NCI-H82 treated with DMSO at 0.1 percent for 48 hours (cell line): Measurements from ENCODE around the gene CREB1.

Source experiments
- DNase-seq: peaks from one replicate; lab custom pipeline; 2025; ENCODE audit not compliant: unreplicated experiment; lab: John Stamatoyannopoulos, UW

CREB1 gene

DNA sequence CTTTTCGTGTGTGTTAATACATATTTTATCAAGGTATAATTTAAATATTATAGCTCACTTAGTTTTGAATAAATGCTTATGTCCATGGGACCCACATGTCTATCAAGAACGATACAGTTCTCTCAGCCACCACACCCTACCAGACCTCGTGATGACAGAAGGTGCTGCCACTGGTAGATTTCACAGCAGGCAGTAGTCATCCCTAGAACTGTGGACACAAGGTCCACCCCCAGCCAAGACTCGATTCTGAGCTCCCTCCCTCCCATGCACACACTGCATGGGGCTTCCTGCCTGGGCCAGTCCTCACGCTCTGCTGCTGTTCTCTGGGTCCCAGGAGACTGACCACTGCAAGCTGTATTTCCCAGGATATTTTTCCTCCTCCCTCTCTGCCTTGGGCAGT, 26.5 kb upstream of the CREB1 start:
- no peak for DNase-seq

DNA sequence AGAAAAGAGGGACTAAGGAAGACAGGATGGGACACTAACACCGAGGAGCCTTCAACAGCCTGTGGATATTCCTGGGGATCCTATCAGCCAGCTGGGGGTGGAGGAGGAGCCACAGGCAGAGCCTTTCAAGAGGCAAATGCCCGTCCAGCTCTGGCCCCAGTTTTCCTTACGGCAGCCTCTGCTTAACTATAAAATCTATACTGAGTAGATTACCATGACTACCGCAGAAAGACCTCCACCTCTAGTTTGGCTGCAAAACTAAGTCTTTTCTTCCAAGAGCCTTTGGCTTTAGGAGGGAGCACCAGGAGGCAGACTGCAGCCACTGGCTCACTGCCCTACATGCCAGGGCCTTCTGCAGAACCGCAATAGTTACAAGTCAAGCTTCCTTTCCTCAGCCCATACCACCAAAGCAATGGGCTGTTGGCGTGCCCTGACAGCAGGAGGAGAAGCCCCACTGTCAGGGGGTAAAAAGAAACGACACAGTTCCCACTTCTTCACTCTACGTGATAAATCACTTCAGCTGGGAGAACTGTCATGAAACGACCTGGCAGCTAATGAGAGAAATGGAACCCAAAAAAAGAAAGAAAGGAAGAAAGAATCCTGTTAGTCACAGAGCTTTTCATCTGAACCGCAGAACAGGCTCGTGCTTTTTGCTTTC, 25.1 kb upstream of the CREB1 start:
- DNase-seq, result peak; percentile 62

DNA sequence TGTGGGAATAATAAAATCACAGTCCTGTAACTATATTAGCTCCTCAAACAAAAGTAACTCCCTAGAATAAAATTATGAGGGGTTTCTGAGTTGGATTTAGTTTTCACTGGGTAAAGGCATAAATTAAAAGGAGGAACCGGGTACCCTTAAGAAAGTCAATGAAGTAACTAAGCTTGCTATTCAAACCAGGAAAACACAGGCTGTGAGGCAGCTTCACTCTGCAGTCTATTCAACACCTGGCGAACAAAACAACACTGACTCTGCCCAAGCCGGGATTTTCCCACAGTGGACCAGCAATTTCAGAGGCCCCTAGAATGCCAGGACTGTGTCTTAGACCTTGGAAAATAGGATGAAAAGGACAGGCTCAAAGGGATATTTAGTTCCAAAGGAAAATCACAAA, 24.6 kb upstream of the CREB1 start:
- no peak for DNase-seq

DNA sequence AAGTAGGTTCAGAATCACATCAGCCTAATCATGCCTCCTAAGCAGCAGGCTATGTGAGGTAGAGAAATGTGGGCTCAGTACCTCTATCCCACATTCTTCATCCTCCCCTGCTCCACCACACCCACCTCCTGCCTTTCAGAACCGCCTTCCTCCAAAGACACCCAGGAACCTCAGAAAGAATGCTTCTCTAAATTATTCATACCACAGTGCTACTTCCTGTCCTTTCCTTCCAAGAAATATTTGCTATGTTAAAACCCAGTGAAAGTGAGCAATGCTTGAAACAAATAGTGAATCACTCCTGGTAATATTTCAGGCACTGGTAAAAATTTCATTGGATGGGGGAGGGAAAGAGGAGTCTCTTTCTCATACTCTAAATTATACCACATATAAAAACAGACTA, 24.0 kb upstream of the CREB1 start:
- DNase-seq, result no peak

DNA sequence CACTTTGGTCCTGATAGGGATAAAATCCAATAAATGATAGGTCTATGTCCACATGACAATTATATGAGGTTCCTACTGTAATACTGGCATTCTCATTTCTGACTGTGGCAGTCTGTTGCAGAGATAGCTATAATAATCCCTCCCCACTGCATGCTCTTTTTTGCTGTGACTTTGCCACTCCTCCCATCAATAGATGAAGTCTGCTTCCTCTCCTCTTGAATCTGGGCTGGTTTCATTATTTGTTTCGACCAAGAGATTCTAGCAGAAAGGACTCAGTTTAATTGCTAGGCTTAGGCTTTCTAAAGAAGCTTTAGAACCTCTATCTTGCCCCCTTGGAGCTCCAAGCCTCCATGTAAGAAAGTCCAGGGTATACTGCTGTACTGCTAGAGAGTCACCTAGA, 23.3 kb upstream of the CREB1 start:
- DNase-seq, result no peak

DNA sequence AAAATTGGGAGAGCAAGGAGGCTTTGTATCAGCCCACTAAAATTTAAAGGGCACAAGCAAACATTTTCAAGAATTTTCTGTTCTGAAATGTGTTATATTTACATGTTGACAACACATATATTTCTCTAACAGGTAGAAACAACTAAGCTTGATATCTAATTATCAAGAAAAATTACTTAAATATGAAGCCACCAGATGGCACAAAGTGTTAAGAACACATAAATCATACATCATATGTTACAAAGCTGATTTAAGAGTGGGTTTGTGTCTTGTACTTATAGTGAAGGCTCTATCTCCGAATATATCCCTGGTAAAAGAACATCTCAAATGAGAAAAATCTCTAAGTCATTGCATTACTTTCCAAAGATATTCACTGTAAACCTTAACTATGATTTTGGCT, 19.6 kb upstream of the CREB1 start:
- DNase-seq, result no peak

DNA sequence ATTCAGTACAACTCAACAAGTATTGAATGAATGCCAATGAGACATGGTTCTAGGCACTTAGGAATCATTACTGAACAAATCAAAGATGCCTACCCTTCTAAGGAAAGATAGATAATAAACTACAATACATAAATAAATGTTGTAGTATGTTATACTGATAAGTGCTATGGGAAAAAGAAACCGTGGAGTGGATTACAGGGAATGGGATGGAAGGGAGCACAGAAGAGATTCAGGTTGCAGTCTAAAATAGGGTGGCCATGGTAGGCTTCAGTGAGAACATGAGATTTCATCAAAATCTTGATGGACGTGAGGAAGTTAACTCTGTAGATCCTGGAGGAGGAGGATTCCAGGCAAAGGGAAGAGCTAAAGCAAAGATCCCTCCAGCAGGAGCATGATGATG, 17.9 kb upstream of the CREB1 start:
- no peak for DNase-seq

DNA sequence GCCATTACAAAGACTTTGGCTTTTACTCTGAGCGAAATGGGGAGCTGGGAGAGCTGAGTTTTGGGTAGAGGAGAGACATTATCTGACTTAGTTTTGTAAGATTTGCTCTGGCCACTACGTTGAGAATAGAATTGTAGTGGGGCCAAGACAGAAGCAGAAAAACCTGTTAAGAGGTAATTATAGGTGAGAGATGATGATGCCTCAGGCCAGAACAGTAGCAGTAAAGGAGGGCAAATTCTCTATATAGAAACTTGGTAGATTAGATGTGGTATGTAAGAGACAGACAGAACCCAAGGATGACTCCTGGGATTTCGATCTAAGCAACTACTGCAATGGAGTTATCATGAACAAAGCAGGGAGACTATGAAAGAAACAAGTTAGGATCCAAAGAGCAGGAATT, 17.4 kb upstream of the CREB1 start:
- DNase-seq, result no peak

DNA sequence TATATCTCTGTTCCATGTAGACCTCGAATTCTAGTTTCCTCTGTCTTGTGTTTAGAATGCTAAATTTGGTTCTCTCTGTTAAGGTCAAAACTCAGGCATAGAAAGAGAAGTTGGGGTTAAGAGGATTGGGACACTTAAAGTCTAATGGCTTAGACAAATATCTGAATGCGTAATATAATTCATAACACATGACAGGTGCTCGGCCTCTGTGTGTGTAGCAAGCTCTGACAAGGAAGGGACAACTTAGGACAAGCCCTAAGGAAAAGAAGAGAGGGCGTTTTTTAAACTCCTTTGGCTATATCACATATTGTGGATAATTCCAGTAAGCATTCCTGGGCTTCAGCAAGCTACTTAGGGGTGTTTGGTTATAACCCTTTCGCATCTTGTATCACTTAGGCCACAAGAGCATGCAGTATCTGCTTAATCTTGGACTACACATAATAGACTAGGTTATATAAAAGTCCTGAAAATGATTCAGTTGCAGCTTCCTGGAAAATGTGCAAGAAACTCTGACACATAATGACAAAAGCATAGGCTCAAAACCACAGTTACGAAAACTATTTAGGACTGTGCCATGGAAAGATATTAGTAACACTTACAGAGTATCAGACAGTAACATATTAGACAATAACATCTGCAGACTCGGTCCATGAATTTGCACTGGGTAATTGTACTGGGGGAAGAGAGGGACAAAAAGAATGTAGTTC, 16.1 kb upstream of the CREB1 start:
- peak; percentile 26 for DNase-seq

DNA sequence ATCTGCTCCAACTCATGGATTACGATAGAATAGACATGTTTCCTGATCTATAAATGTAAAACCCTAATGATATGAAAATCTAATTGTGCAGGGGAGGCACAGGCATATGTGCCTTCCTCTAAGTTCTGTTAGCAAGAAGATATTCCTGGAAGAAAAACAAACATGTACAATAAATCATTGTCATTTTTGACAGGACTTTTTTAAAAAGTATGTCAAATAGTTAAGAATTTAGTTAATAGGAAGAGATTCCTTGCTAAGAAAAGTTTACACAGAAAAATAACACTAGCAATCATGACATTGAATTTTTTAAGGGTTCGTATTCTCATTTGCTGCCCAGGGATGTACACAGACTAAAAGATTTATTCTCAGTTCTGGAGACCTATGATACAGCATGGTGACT, 15.3 kb upstream of the CREB1 start:
- no peak for DNase-seq

DNA sequence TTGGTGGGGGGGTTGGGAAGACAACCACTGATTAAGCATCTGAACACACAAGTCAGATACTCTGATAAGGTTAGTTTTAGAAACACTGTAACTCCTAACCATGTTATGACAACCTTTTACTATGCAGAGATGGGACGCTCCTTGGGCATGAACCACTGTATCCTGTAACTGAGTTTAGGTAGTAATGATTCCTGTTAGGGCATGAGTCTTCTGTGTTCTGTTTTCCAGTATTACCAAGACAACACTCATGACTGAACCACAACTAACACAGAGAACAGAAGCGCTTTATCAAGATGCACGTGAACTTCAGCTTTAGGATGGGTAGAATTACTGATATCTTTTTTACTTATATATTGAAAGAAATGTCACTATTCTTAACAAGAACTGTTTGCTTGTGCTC, 14.1 kb upstream of the CREB1 start:
- no peak for DNase-seq

DNA sequence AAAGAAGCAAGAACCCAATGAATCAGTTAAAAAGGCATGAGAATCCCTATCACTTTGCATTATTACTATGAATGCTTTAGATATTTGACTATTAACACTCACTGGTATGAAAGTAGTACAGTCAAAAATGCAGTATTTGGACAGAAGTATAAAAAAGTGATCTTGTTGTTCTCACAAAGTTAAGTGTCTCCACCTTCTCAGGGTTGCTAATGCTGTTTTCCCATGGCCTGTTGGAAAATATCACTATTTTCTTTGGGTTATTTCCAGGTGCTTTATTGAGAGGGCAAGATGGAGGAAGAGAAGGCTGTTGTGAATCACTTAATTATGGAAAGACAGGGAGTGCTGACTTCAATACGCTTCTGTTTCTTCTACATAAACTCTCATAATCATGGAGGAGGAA, 13.6 kb upstream of the CREB1 start:
- no peak for DNase-seq

DNA sequence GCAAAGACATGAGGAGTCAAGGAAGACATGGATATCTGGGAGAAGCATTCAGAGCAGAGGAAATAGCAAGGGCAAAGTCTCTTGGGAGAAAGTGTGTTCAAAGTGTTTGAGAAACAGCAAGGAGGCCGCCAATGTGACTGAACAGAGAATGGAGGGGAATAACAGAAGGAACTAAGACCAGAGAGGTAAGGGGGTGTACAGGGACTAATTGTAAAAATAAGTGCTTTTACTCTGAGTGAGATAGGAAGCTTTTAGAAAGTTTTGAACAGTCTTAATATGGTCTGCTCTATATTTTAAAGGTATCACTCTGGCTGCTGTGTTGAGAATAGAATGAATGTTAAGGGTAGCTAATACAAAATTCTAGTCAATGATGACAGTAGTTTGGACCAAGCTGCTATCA, 6.8 kb upstream of the CREB1 start:
- DNase-seq, result no peak

DNA sequence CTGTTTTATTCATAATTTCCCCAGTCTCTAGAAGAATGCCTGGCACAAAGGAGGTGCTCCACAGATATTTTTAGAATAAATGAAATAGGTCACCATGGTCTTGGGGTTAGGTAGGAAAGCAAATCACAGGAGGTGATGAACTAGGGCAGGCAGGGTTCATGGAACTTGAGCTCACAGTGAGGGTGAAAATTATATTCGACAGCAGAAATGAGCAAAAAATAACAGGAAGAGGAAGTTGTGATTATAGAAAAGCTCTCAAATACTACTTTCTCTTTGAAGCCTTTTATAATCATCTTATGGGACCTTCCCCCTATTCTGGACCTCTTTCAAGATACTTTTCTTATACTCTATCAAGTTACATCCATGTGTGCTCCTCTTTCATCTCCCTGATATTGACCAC, 4.5 kb upstream of the CREB1 start:
- DNase-seq, result no peak

DNA sequence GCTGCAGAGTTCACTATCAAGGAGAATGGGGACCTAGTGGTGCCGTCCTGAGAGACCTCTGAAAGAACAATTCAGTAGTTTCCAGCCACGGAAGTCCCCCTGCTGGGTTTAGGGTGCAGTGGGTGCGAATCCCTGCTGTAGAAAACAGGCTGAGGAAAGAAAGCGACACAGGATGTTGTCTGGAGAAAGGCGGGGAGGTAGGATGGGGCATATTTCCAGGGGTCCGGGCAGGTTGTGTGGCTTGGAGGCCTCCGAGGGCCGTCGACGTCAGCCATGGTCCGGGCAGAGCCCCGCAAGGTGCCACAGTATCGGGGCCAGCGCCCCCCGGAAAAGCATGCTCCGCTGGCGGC, 807 bp upstream of the CREB1 start:
- no peak for DNase-seq

DNA sequence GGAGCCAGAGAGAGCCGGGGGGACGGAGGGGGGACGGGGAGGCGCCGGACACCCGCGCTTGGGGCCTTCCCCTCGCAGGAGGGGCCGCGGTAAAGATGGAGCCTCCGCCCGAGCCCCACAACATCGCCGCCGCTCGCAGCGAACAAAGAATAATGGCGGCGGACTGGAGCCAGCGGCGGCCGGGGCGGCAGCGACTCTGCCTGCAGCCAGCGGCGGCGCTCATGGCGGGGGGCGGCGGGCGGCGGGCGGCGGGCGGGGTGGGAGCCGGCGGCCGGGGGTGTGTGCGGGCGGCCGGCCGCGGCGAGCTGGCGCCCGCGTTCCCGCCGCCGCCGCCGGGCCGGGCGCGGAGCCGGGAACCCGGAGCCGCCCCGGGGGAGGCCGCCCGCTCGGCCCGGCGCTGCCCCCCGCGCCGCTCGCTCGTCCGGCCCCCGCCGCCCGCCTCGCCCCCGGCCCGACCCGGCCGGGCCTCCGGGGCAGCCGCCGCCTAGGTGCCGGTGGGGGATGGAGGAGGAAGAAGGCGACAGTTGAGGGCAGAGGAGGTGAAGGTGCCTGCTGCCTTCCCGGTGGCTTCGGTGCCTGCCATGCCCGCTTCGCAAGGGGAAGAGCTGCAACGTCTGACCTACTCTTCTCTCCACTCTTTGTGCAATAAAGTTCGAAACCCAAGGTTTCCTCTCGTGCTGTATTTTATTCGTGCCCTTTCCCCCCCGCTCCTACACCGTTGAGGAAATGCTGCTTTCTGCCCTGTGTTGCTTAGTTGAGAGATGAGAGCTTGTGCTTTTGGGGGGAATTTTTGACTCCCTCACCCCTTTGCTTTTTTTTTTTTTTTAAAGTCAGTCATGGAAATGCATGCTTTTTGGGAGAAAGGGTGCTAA, 634 bp downstream of the CREB1 start:
- no peak for DNase-seq

DNA sequence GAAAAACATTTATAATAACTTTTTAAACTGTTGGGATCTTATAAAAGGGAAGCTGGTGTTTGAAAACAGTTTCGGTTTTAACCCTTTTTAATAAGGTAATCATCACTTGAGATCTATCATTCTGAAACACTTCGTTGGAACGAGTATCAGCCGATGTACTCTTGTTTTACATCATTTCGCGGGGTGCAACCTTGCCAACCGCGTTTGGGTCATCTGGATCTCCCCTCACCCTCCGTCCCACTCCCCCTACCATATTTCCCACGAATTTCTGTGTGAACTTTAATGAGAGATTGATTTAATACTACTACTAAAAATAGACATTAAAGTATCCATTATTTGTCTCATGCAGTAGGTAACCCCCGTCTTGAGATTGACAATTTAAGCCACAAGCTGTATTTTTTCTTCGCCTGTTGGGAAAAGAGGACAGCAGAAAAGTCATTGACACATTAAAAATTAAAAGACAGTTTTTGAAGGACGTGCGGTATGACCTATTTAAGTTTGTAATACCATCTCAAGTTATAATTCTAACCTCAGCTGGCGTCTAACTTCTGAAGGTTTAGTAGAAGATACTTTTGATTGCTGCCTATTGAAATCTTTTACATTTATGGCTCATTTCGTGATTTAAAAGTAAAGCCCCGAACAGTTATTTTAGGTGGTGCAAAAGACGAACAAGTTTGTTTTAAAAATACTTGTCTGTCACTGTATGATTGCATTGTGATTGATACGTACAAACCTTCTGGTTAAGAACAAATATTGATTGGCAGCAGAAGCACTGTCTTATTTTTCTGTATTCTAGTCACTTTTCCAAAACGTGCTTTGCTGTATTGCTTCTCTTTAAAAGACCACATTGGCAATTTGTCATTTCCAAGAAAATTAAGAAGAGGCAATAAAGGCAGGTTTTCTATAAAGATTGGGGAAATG, 1.5 kb downstream of the CREB1 start:
- DNase-seq, result no peak

DNA sequence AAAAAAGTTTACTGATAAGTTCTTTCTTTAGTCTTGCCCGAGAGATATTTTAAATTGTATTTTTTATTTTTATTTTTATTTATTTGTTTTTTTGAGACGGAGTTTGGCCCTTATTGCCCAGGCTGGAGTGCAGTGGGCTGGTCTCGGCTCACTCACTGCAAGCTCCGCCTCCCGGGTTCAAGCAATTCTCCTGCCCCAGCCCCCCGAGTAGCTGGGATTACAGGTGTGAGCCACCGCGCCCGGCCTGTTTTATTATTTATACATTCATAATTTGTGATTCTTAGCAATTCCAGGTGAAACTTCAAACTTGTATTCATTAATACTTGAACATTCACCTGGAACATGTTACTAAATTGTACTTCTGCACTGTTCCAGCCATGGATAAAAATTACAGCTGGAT, 2.9 kb downstream of the CREB1 start:
- no peak for DNase-seq

DNA sequence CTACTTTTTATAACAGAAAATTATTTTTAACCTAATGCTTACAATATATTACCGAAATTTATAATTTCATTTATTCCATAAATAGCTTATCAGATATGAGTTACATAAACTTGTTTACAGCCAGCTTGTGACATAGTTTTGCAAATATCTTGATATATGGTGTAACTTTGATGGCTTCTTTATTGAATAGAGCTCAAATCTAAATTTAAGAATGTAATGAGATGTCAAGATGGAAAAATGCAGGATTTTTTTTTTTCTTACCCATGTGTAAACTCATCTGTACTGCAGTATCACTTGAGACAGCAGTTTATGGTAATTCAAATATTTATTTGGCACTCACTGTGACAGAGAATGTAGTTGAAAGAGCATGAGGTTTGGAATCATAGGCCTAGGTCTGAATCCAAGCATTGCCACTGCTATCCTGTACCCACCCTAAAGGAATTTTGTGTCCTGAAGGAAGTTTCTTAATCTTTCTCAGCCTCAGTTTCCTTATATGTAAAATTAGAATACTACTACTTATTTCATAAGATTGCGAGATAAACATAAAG, 3.8 kb downstream of the CREB1 start:
- DNase-seq, result no peak

DNA sequence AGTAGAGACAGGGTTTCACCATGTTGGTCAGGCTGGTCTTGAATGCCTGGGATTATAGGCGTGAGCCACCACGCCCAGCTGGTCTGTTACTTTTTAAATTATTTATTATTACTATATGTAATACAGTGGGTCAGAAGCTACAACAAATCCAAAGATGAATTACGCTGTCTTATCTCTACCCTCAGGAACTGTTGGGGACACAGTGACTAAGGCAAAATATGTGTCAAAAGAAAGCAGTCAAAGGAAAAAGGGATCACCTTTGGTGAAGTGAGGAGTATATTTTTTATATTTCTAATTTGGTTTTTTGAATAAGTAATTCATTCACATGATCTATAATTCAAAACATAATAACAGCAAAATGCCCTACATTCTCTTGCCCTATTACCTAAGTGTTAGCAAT, 4.7 kb downstream of the CREB1 start:
- no peak for DNase-seq

DNA sequence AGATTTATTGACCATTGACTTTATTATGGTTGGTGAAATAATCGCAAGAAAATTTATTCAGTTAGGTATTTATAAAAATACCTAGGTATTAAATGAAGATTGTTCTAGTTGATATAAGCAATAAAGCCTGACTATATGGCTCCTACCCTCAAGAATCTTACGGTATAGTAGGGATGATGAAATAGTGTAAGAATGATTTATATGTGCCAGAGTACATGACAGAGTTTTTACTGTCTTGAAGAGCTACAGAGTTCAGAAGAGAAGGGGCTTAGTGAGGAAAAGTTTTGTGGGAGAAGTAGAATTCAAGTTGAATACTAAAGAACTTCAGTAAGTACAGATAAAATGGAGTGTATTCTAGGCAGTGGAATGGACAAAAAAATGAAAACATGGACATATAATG, 9.7 kb downstream of the CREB1 start:
- no peak for DNase-seq
